PFSK-1 (cell line): ENCODE measurements around the gene NYNRIN.

ENCODE experiments used
- POLR2AphosphoS5 ChIP-seq: IDR thresholded peaks from 2 replicates; pipeline ENCODE4 v1.6.1; 2012; ENCODE audit warnings: low read depth, mild to moderate bottlenecking, control low read depth, low read length, moderate library complexity
- SIN3A ChIP-seq: IDR thresholded peaks from 2 replicates; pipeline ENCODE4 v1.6.1; 2012; ENCODE audit warnings: mild to moderate bottlenecking, low read length, moderate library complexity, borderline replicate concordance; ENCODE audit not compliant: insufficient read depth
- TAF1 ChIP-seq: IDR thresholded peaks from 2 replicates; pipeline ENCODE4 v1.6.1; 2012; ENCODE audit warnings: low read length, control low read depth, borderline replicate concordance; ENCODE audit not compliant: insufficient read depth

DNA sequence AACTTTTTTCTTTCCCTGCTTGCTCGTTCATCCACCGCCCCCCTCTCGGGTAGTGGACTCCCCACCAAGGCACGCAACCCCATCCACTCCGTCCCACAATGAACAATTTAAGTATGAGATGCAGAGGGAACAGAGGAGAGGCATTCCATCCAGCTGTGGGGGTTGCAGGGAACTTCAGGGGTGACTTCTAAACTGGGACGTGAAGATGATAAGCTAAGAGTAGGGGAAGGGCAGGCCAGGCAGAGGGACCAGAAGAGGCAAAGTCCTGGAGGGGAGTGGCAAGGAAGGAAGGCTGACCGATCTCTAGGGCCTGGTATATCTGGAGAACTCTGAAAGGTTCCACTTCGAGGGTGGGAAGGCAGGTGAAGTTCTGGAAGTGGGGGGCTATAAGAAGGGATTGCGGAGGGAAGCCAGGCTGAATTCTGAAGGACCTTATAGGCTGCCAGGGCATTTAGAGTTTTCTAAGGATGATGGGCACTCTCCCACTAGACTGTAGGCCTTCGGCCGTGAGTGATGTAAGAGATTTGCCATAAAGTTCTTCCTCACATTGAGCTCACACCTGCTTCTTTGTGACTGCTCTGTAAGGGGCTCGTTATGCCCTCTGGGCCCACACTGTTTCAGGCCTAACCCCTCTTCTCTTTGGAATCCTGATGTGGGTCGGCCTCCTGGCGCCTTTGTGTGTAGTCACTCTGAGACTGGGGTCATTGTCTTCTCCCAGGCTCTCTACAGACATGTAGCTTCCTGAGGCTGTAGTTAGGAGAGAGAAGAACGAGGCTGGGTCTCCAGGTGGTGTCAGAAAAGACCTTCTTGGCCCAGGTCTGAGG lies 18.7 kb upstream of the NYNRIN start:
- TF ChIP-seq SIN3A, result no peak
- no peak for TF ChIP-seq POLR2AphosphoS5
- TF ChIP-seq TAF1, result no peak
